GM18526 (cell line): ENCODE measurements around the gene PLS3.

ENCODE experiments used
- POLR2A ChIP-seq: IDR thresholded peaks from 3 replicates; pipeline ENCODE4 v1.6.1; 2011; ENCODE audit not compliant: insufficient read length; ENCODE audit errors: extremely low read depth

The PLS3 gene

GRCh38 chrX:115591420-115591819, 30.4 kb downstream of the PLS3 start:
- no peak for TF ChIP-seq POLR2A

- no peak for TF ChIP-seq POLR2A
These were observed 31.2 kb downstream of the PLS3 start for GRCh38 chrX:115591856-115592842.

GRCh38 chrX:115592997-115593734, 32.2 kb downstream of the PLS3 start:
- no peak for TF ChIP-seq POLR2A

- no peak for TF ChIP-seq POLR2A
These were observed 34.1 kb downstream of the PLS3 start for GRCh38 chrX:115595049-115595448.

GRCh38 chrX:115598556-115598955, 37.6 kb downstream of the PLS3 start:
- TF ChIP-seq POLR2A: no peak

GRCh38 chrX:115602308-115602707, 41.3 kb downstream of the PLS3 start:
- TF ChIP-seq POLR2A: no peak

- TF ChIP-seq POLR2A: no peak
These were observed 41.9 kb downstream of the PLS3 start for GRCh38 chrX:115602729-115603389.

GRCh38 chrX:115603534-115604074, 42.6 kb downstream of the PLS3 start:
- TF ChIP-seq POLR2A: no peak

- TF ChIP-seq POLR2A: no peak
These were observed 45.9 kb downstream of the PLS3 start for GRCh38 chrX:115606861-115607260.

- TF ChIP-seq POLR2A: no peak
These were observed 48.6 kb downstream of the PLS3 start for GRCh38 chrX:115609621-115610020.

GRCh38 chrX:115616943-115617563, 56.1 kb downstream of the PLS3 start:
- TF ChIP-seq POLR2A: no peak

GRCh38 chrX:115622534-115622933, 61.6 kb downstream of the PLS3 start:
- no peak for TF ChIP-seq POLR2A

- no peak for TF ChIP-seq POLR2A
These were observed 63.9 kb downstream of the PLS3 start for GRCh38 chrX:115624916-115625315.

GRCh38 chrX:115625572-115626301, 64.8 kb downstream of the PLS3 start:
- TF ChIP-seq POLR2A: no peak
